Activated CD4-positive, alpha-beta memory T cell treated with anti-CD3 and anti-CD28 coated beads, Interleukin-2, amount 10 ng/mL, durations not matched to agents 7 days and 5 days (primary cell): Measurements from ENCODE around the gene ESD. TPM values are rescaled to one million over a fixed set of nuclear protein-coding genes. Genes with fewer than 3 reads are reported as not detected.
A peak's percentile ranks its signal among the peaks of the same experiment; 100 is the strongest.

Experiments used
- CTCF ChIA-PET: fragments of 350-600 bp; sonication (Branson Sonifier 250); formaldehyde crosslinking; loops from one replicate; lab custom pipeline; 2021; ENCODE audit warnings: antibody characterized with exemption, inconsistent platforms; lab: Charles Lee
- POLR2A ChIA-PET: fragments of 350-600 bp; sonication (Branson Sonifier 250); formaldehyde crosslinking; loops from one replicate; lab custom pipeline; 2021; ENCODE audit warnings: antibody characterized with exemption; lab: Charles Lee
- DNase-seq: peaks from one replicate; pipeline ENCODE4 v3.0.0-alpha.2; 2020
- H3K27ac Mint-ChIP-seq: one replicate; pipeline ENCODE4 v1.8.0; 2021; ENCODE audit warnings: mild to moderate bottlenecking, mixed read lengths
- H3K27me3 Mint-ChIP-seq: one replicate; pipeline ENCODE4 v1.8.0; 2021; ENCODE audit warnings: mixed read lengths
- H3K36me3 Mint-ChIP-seq: one replicate; pipeline ENCODE4 v1.8.0; 2021; ENCODE audit warnings: low read depth, mixed read lengths
- H3K4me1 Mint-ChIP-seq: one replicate; pipeline ENCODE4 v1.8.0; 2021; ENCODE audit warnings: mixed read lengths
- H3K4me3 Mint-ChIP-seq: one replicate; pipeline ENCODE4 v1.8.0; 2021; ENCODE audit warnings: mild to moderate bottlenecking, mixed read lengths
- H3K9me3 Mint-ChIP-seq: one replicate; pipeline ENCODE4 v1.8.0; 2021; ENCODE audit warnings: mixed read lengths
- total RNA-seq, 2 experiments: library from RNA; stranded (reverse); gene quantifications; one replicate each; pipeline ENCODE4 v1.2.3, GENCODE V29; 2021

Gene ESD
- total RNA-seq, 2 experiments from 2014 or later = 76.7 to 76.9 TPM

DNA sequence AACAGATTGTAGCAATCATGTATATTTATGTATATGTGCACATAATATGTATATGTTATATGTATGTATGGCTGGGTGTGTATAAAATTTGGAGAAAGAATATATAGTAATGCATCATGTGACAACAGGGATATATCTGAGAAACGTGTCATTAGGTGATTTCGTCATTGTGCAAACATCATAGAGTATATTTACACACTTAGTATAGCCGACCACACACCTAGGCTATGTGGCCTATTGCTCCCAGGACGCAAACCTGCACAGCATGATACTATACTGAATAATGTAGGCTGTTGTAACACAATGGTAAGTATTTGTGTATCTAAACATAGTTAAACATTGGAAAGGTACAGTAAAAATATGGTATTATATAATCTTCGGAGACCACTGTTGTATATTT lies 43.8 kb downstream of the ESD start:
- CTCF ChIA-PET = interaction anchor here (1.0 to 2.4 kb wide), 3 partner anchors 9 to 202 kb away, joined by 3 to 10 read pairs (median 3); no protein-coding TSS in a partner anchor
- H3K27me3 Mint-ChIP-seq = no peaks in the 10 kb centered on the region
- H3K4me1 Mint-ChIP-seq = peaks cover 42% of the 10 kb centered on the region
- H3K4me3 Mint-ChIP-seq = no peak overlapping the region
- no peak overlapping the region for H3K27ac Mint-ChIP-seq
- no peaks in the 10 kb centered on the region for H3K9me3 Mint-ChIP-seq
- no peak for DNase-seq
- POLR2A ChIA-PET = interaction anchor here (0.7 to 1.9 kb wide), 2 partner anchors 23 to 43 kb away, joined by 3 to 4 read pairs; partner anchors contain the start of gene ESD
- H3K36me3 Mint-ChIP-seq = peaks cover 28% of the 10 kb centered on the region

DNA sequence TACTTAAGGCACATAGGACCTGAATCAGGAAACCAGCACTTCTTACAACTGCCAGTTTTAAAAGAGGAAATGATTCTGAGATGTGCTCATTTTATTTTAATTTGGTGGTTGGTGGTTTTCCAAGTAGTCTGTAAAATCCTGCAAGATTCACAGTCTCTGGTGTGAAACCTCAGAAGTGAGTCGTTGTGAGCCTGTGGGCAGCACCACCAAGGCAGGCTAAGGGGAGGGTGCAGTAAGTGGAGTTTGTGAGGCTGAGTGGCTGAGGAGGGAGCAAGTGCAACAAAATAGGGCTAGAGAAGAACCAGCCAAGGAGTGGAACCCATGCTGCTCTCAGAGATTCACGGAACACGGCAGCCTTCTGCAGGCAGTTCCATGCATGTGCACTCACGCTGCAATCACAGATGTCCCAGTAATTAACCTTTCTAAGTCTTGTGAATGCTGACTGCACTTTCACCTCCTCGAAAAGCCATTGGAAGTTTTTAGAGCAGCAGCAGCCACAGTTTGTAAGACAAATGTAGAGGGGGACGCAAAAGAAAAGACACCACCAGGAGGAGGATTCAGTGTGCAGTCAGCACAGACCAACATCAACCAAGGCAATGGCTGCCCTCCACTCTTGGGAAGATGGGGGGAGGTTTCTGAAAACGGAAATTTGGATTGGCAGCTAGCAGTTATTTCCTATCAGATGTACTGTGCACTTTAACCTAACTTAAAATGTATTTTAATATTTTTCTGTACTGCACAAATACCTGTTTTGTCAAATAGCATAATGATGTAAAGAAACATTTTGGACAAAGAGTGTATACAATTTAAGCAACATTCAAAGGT lies 44.9 kb downstream of the ESD start:
- Mint-ChIP-seq H3K36me3 (peaks cover 28% of the 10 kb centered on the region), H3K9me3 (no peaks in the 10 kb centered on the region), H3K4me1 (peaks cover 35% of the 10 kb centered on the region), H3K4me3 (peak overlapping the region; percentile 38), H3K27me3 (no peaks in the 10 kb centered on the region), H3K27ac (peak overlapping the region; percentile 79)
- ChIA-PET CTCF (interaction anchor here (0.6 to 2.4 kb wide), 3 partner anchors 23 to 1703 kb away, joined by 3 to 10 read pairs (median 5); no protein-coding TSS in a partner anchor), POLR2A (interaction anchor here (0.9 to 1.4 kb wide), 2 partner anchors 15 to 200 kb away, joined by 3 to 4 read pairs; no protein-coding TSS in a partner anchor)
- peak; percentile 80 for DNase-seq

DNA sequence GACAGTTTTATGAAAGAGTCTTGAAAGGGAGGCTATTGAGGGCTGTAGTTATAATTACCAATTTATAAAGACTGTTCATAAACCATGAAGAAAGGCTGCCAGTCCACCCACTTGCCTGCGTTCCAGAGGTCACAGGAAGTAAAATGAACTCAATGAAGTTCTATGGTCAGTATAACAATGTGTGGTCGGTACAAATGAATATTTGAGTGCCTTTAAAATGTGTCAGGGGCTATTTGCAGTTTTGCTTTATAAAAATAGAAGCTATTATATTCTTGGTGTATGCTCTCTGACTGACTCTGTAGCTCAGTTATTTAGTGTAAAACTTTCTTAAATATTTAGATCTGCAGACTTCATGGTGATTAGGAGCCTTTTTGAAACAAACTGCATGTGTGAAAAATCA lies 47.0 kb downstream of the ESD start:
- Mint-ChIP-seq H3K27ac (no peak overlapping the region), H3K27me3 (no peaks in the 10 kb centered on the region), H3K4me3 (no peak overlapping the region), H3K4me1 (peaks cover 35% of the 10 kb centered on the region), H3K36me3 (peaks cover 39% of the 10 kb centered on the region), H3K9me3 (no peaks in the 10 kb centered on the region)
- ChIA-PET CTCF (interaction anchor here (0.8 kb wide), 2 partner anchors 144 to 198 kb away, joined by 3 read pairs; no protein-coding TSS in a partner anchor), POLR2A (interaction anchor here (1.3 kb wide), 1 partner anchor 9 kb away, joined by 3 read pairs; no protein-coding TSS in a partner anchor)
- no peak for DNase-seq

DNA sequence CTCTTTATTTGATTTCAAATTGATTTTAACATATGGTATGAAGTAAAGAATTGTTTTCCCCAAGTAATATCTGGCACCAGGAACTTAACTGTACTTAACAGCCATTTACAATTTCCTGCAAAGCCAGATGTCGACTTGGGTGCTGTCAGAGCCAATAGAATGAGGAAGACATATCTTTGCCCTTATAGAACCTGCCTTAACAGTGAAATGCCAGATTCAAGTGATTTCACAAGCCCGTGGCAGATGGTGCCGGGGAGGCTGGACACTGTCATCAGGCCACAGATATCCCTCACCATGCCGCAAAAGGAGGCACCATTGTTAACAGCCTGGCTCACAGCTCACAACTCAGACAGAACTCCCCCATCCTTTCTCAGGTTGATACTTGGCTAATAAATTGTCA lies 48.7 kb downstream of the ESD start:
- Mint-ChIP-seq H3K27ac (no peak overlapping the region), H3K9me3 (no peaks in the 10 kb centered on the region), H3K4me3 (no peak overlapping the region), H3K27me3 (no peaks in the 10 kb centered on the region), H3K4me1 (peaks cover 27% of the 10 kb centered on the region), H3K36me3 (peaks cover 48% of the 10 kb centered on the region)
- ChIA-PET CTCF (no interaction called here), POLR2A (no interaction called here)
- no peak for DNase-seq

DNA sequence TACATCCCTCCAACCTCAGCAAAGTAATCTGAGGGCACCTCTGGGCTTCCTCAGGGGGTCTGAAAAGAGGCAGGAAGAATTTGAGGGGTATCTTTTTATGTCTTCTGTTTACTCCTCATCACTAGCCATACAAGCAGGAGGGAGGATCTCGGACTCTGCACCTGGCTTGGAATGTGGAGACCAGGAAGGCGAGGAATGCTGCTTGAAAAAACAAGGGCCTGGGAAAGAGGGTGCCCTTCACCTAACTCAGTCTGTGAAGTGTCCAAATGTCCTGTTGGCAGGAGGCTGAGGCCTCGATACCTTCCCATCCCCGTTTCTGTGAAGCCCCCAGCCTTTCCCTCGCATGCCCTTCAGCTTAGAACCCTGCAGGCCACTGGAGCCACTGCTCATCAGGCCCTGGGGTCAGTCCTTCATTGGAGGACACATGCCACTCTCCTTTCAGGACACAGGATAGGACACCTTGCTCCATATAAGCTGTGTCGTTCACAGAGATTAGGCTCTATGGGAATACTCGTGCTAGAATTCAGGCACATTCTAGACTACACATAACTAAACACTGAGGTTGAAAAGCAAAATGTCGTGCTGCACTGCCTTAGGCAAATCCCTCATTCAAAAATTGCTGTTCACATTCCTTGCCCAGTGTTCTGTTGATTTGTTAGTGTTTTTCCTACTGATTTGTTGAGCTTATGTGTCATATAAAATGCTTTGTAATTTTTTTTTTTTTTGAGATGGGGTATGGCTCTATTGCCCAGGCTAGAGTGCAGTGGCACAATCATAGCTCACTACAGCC lies 49.7 kb downstream of the ESD start:
- H3K4me1 Mint-ChIP-seq = peaks cover 19% of the 10 kb centered on the region
- no peaks in the 10 kb centered on the region for H3K9me3 Mint-ChIP-seq
- H3K27ac Mint-ChIP-seq = no peak overlapping the region
- CTCF ChIA-PET = no interaction called here
- POLR2A ChIA-PET = no interaction called here
- H3K27me3 Mint-ChIP-seq = no peaks in the 10 kb centered on the region
- DNase-seq = no peak
- H3K36me3 Mint-ChIP-seq = peaks cover 48% of the 10 kb centered on the region
- H3K4me3 Mint-ChIP-seq = no peak overlapping the region

DNA sequence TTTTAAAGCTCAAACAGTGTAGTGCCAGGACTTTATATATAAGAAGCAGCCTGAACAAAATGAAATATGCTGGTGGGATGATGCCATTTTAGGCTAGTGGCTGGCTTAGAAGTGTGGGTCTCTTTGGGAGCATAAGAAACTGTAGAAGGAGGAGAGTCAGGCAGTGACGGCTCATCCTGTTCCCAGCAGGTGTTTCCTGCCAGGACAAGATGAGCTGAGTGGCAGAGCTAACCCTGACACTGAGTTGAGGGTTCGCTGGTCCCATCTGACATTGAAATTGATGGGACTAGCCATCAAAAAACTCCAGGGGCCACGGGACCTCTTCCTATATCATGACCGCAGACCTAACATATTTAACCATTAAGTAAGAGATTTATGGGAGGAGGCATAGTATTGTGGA lies 51.3 kb downstream of the ESD start:
- H3K36me3 Mint-ChIP-seq = peaks cover 45% of the 10 kb centered on the region
- POLR2A ChIA-PET = no interaction called here

DNA sequence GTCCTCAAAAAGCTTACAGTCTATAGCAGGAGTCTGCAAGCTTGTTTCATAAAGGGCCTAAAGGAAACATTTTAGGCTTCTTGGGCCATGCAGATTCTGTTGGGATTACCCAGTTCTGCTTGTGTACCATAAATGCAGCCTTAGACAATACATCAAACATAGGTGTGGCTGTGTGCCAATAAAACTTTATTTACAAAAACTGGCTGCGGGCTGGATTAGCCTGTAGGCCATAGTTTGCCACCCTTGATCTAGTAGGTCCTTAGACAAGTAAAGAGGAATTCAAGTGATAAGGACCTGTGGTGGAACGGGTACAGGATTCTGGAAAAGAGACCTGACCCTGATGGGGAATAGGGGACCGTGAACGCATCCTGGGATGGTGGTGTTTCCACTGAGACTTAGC lies 51.9 kb downstream of the ESD start:
- H3K27ac Mint-ChIP-seq = no peak overlapping the region
- no peaks in the 10 kb centered on the region for H3K9me3 Mint-ChIP-seq
- POLR2A ChIA-PET = no interaction called here
- no peak for DNase-seq
- no peak overlapping the region for H3K4me3 Mint-ChIP-seq
- peaks cover 40% of the 10 kb centered on the region for H3K36me3 Mint-ChIP-seq
- CTCF ChIA-PET = no interaction called here
- peaks cover 3% of the 10 kb centered on the region for H3K4me1 Mint-ChIP-seq
- no peaks in the 10 kb centered on the region for H3K27me3 Mint-ChIP-seq

More for the DNA sequence above, 51.3 kb downstream of the ESD start:
- DNase-seq = no peak
- no peaks in the 10 kb centered on the region for H3K27me3 Mint-ChIP-seq
- no peaks in the 10 kb centered on the region for H3K9me3 Mint-ChIP-seq
- no peak overlapping the region for H3K4me3 Mint-ChIP-seq
- H3K27ac Mint-ChIP-seq = no peak overlapping the region
- CTCF ChIA-PET = no interaction called here
- H3K4me1 Mint-ChIP-seq = peaks cover 6% of the 10 kb centered on the region

DNA sequence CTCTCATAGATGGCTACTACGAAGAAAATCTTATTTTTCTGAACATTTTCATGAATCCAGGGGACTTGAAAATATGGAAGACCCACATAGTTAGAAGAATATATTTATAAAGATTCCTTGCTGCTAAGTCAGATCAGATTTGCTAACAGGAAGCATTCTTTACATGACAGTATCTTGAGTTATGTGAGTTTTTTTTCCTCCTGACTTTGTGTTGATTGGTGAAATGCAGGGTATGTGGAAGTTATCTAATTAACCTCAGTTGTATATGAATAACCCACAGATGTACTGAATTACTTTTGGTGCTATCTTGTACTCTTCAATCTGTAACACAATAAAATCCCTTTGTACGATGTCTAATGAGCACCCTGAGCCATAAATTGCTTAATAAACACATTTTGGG lies 53.8 kb downstream of the ESD start:
- Mint-ChIP-seq H3K36me3 (peaks cover 29% of the 10 kb centered on the region), H3K4me1 (no peaks in the 10 kb centered on the region), H3K4me3 (no peak overlapping the region), H3K27ac (no peak overlapping the region), H3K27me3 (no peaks in the 10 kb centered on the region), H3K9me3 (no peaks in the 10 kb centered on the region)
- CTCF ChIA-PET = no interaction called here
- no peak for DNase-seq
- POLR2A ChIA-PET = no interaction called here

DNA sequence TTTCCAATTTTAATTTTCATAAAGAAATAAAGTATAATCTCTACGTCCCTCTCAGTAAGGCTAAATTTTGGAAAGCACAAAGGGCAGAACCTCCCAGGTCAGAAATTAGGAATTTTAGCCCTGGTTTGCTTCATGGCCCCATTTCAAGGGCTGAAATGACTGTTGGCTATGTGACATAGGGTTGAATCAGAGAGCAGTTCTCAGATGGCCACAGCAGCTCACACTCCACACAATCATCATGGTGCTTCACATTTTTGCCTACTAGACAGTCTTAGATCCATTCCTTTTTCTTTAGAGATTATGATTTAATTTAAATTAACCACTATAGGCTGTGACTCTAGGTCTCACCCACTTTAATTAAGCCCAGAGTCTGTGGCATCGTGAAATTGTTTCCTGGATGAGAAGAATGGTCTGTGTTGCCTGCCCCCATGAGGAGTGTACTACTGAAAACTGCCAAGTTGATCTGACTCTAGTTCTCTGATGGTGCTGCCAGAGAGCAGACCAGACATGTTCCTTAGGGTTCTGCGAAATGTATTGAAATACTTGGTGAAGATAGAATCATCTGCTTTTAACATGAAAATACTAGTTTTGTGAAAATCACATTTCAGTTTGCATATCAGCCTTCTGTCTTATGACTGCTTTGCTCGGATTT lies 57.4 kb downstream of the ESD start:
- POLR2A ChIA-PET = no interaction called here
- H3K9me3 Mint-ChIP-seq = no peaks in the 10 kb centered on the region
- H3K27me3 Mint-ChIP-seq = no peaks in the 10 kb centered on the region
- H3K27ac Mint-ChIP-seq = no peak overlapping the region
- H3K4me3 Mint-ChIP-seq = no peak overlapping the region
- CTCF ChIA-PET = interaction anchor here (1.2 kb wide), 1 partner anchor 25 kb away, joined by 4 read pairs; no protein-coding TSS in a partner anchor
- H3K36me3 Mint-ChIP-seq = peaks cover 23% of the 10 kb centered on the region
- DNase-seq = no peak
- no peaks in the 10 kb centered on the region for H3K4me1 Mint-ChIP-seq

DNA sequence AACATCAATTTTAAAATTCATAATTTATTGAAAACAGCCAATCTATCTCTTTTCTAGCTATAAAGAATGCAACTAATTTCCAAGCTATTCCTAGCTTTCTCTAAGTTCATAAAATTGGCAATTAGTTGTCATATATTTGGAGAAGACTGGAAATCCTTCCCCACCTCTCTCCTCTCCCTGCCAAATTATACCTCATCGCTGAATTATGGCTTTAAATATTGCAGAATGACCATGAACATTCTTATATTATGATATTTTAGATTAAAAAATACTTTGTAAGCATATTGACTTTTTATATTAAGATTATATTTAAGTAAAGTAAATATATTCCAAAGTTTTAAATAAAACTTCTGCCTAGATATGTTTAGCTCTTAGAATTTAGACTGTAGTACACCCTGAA lies 58.2 kb downstream of the ESD start:
- Mint-ChIP-seq H3K9me3 (no peaks in the 10 kb centered on the region), H3K36me3 (peaks cover 18% of the 10 kb centered on the region), H3K4me1 (no peaks in the 10 kb centered on the region), H3K27ac (no peak overlapping the region), H3K4me3 (no peak overlapping the region), H3K27me3 (no peaks in the 10 kb centered on the region)
- ChIA-PET CTCF (interaction anchor here (1.3 kb wide), 1 partner anchor 9 kb away, joined by 5 read pairs; no protein-coding TSS in a partner anchor), POLR2A (no interaction called here)
- DNase-seq = no peak

DNA sequence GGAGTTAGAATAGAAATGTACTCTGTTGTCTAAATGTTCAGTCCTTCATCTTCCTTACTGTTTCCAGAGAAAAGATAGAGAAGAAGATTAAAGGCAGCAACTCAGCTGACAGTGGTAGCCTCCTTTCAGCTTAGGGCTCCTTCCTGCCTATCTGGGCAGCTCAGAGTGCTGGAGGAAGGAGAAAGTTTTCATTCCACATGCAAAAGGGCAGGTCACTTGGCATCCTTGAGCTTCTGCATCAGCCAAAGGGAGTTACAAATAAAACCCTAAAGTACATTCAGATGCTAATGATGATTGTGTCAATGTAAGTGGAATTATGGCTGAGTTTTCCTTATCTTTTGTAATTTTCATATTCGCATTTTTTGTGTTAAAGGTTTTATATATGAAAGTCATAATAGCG lies 58.9 kb downstream of the ESD start:
- CTCF ChIA-PET = interaction anchor here (1.3 kb wide), 1 partner anchor 9 kb away, joined by 5 read pairs; no protein-coding TSS in a partner anchor
- Mint-ChIP-seq H3K36me3 (peaks cover 18% of the 10 kb centered on the region), H3K9me3 (no peaks in the 10 kb centered on the region), H3K4me1 (no peaks in the 10 kb centered on the region), H3K27me3 (no peaks in the 10 kb centered on the region), H3K4me3 (no peak overlapping the region), H3K27ac (no peak overlapping the region)
- no peak for DNase-seq
- POLR2A ChIA-PET = no interaction called here

DNA sequence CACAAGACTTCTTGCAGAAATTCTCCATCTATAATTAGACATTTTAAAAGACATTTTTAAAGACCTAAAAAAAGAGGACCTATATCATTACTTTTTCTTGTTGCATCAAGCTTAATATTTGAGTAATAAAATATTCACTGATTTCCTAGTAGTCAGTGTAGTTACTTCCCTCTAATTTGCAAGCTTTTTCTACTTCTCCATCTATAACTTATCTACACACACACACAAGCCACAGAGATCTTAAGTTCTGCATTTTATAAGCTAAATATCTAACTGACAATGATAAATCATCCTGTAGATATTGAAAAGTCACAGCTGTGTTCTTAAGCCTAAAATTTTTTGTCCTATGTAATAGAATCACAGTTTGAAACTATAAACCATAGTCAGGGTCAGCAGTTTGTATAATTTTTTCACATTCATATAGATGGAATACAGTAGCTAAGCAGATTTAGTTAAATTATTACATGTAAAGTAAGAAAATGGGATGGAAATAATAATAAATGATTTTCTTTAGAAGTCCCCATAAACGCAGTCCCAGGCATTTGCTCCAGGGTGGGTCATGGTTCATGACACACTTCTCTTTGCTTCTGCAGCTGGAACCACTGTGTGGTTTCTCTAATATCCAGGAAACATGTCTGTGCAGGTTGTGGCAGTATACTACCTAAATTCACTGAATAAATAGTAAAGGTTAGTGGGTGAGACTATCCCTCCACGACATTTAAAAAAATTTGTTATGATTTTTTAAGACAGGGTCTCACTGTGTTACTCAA lies 60.2 kb downstream of the ESD start:
- H3K36me3 Mint-ChIP-seq = peaks cover 17% of the 10 kb centered on the region
- no peaks in the 10 kb centered on the region for H3K9me3 Mint-ChIP-seq
- no peaks in the 10 kb centered on the region for H3K4me1 Mint-ChIP-seq
- no peak overlapping the region for H3K4me3 Mint-ChIP-seq
- ChIA-PET CTCF (interaction anchor here (0.8 kb wide), 1 partner anchor 185 kb away, joined by 3 read pairs; no protein-coding TSS in a partner anchor), POLR2A (interaction anchor here (1.1 kb wide), 1 partner anchor 14 kb away, joined by 3 read pairs; no protein-coding TSS in a partner anchor)
- no peaks in the 10 kb centered on the region for H3K27me3 Mint-ChIP-seq
- no peak overlapping the region for H3K27ac Mint-ChIP-seq
- no peak for DNase-seq
